Left ventricle myocardium superior (tissue), 1 donor: ENCODE results near the gene PSD4. TPM values are rescaled to one million over a fixed set of nuclear protein-coding genes. Genes with fewer than 3 reads are reported as not detected.

Experiments used
- ATAC-seq: fragments of 200-7000 bp; cut with Tn5 transposase; one replicate; pipeline ENCODE4 v1.9.1; 2020; ENCODE audit warnings: mild to moderate bottlenecking, moderate library complexity
- DNase-seq: peaks from one replicate; pipeline ENCODE4 v3.0.0-alpha.2; 2020
- intact Hi-C: fragments of 100-400 bp; cut with micrococcal nuclease; formaldehyde crosslinking; loops from one replicate; pipeline ENCODE4 v1.11.0; 2022
- total RNA-seq: library from RNA; stranded (reverse); fragmentation: NEBNext Ultra II Directional; extraction: Animal tissue kit (Norgen Biotek cat#: 25700); gene quantifications from one replicate; pipeline ENCODE4 v1.2.1, GENCODE V29; 2021
- donor health status: DM: no; HTN: yes; CAD: no; lungs with severe emphysema.

PSD4 gene
- total RNA-seq, 1 donor from 2014 or later, result 2.9 TPM

DNA sequence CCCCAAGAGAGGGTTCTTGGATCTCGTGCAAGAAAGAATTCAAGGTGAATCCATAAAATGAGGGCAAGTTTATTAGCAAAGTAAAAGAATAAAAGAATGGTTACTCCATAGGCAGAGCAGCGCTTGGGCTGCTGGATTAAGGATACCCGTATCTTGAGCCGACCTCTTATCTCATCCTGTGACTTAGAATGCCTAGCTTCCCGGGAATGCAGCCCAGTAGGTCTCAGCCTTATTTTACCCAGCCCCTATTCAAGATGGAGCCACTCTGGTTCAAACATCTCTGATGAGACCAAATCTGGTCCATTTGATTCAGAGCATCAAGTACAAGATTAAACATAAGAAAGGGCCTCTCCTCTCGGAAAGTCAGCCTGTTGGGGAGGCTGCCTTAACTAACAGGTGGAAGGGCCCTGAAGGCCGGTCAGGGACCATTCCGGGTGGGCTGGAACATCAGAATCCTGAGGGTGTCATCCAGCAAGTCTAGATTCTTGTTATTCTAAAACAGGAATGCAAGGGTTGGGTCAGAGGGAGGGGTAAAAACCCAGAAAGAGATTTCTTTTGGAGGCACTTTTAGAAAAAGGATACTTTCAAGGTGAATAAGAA lies 5.8 kb downstream of the PSD4 start:
- intact Hi-C loops, result no loop called here
- ATAC-seq (no peak), DNase-seq (no peak)

DNA sequence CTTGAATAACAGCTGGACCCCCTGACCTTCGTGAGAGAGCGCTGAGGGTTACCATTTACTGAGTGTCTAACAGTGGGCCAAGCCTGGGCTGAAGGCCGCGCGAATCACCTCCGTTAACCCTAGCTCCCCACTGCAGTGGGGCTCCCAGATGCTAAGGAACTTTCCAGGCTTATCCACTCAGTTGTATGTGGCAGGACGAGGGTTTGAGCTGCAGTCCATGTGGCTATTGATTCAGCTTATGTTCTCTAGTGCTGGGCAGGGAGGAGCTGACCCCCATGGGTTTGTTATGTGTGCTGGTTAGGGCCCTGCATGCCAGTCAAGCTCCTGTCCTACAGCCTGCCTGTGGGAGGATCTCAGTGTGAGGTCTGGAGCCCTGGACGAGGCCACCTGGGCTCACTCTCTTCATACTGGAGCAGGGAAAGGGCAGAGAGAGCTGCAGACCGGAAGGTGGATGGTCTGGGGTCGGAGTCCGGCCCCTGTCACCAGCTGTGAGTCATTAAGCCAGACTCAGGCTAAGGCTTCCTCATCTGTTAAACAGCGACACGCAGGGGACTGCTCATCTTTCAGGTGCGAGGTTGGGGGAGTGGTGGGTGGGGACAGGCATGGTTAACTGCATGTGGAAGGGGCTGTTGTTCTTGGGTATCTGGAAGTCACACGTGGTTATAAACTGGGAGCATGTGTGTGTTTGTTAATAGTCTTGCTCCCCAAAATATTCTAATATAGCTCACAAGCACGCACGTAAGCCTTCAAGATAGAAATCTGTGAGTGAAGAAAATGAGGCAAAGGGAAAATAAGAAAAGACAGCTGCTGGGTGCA lies 6.6 kb downstream of the PSD4 start:
- intact Hi-C loops, result no loop called here
- no peak for DNase-seq

DNA sequence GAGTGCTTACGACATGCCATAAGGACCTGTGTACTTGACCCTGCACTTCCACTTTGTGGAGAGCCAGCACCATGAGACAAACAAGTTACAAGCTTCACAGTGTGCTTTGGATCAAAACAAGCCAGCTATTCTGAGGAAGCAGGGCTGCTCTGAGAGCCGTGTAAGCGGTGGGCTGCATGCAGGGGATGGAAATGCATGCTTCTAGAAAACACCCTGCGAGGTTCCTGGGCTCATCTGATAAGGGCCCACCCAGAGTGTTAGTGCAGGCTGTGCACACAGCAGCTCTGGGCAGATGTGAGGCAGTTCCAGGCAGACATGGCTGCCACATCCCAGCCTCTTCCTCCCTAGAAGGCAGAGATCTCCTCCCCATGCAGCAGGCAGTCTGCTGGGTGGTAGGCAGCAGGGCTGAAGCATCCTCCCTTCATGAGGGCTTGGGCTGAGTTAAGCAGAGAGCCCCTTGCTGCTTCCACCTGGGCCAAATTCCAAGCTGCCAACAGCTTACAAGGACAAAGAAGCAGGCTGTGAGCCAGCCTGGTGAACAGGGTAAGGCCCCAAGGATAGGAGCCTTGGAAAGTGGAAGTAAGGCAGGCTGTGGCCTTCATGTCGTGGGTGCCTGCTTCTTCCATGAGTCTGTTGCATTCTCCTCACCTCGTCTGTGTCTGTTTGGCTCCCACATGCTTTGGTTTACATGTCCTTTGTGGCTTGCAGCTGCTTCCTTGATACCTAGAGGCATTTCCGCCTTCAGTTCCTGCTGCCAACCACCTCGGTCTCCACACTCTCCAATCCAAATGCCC lies 7.7 kb downstream of the PSD4 start:
- no peak for DNase-seq
- peak; percentile 14 for ATAC-seq
- intact Hi-C loops, result no loop called here

More for the DNA sequence above, 6.6 kb downstream of the PSD4 start:
- no peak for ATAC-seq

DNA sequence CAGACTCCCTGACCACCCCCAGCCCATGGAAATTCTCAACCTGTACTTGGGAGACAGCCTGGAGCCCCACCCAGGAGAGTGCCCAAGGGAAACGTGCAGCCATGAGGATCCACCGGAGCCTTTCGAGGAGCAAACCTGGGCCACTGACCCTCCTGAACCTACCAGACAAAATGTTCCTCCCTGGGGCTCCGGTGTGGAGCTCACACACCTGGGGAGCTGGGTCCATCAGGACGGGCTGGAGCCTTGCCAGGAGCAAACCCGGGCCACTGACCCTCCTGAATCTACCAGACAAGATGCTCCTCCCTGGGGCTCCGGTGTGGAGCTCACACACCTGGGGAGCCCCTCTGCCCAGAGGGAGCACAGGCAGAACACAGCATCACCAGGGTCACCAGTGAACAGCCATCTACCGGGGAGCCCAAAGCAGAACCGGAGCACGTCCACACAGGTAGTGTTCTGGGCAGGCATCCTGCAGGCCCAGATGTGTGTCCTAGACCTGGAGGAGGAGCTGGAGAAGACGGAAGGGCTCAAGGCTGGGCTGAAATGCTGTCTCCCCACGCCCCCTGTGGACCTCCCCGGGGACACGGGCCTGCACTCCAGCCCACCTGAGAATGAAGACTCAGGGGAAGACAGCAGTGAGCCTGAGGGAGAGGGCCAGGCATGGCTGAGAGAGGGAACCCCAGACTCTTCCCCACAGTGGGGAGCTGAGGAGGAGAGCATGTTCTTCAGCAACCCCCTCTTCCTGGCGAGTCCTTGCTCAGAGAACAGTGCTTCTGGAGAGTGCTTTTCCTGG lies 8.9 kb downstream of the PSD4 start:
- DNase-seq (no peak), ATAC-seq (no peak)
- intact Hi-C loops, result no loop called here

DNA sequence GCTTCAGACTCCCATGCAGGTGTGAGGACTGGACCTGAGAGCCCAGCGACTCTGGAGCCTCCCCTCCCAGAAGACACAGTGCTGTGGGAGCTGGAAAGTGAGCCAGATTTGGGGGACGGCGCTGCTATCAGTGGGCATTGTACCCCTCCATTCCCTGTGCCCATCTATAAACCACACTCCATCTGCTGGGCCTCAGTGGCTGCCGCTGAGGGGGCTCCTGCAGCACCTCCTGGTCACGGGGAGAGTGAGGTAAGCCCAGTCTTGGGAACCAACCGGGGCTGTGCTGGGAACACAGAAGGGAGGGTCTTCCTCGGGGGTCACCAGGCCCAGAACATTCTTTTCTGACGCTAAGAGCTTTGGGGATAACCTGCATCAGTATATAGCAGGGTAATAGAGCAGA lies 9.5 kb downstream of the PSD4 start:
- intact Hi-C loops, result no loop called here
- DNase-seq (no peak), ATAC-seq (no peak)

DNA sequence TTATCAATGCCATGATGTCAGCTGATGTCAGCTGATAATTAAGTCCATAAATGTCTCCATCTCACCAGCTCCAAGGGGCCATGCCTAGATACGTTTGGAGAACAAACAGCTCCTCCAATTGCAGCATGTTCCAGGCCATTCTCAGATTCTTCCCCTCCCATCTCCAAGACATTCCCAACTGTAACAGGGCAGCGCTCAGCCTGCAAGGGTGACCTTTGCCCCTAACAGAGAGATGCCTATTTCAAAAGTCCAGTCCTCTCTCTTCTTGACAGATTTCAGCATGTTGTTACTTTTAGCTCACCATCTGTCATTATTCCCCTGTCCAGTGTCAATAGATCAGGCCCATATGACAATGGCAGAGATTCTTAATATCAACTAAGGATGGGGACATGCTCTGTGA lies 9.9 kb downstream of the PSD4 start:
- intact Hi-C loops, result no loop called here
- no peak for ATAC-seq
- DNase-seq, result no peak

DNA sequence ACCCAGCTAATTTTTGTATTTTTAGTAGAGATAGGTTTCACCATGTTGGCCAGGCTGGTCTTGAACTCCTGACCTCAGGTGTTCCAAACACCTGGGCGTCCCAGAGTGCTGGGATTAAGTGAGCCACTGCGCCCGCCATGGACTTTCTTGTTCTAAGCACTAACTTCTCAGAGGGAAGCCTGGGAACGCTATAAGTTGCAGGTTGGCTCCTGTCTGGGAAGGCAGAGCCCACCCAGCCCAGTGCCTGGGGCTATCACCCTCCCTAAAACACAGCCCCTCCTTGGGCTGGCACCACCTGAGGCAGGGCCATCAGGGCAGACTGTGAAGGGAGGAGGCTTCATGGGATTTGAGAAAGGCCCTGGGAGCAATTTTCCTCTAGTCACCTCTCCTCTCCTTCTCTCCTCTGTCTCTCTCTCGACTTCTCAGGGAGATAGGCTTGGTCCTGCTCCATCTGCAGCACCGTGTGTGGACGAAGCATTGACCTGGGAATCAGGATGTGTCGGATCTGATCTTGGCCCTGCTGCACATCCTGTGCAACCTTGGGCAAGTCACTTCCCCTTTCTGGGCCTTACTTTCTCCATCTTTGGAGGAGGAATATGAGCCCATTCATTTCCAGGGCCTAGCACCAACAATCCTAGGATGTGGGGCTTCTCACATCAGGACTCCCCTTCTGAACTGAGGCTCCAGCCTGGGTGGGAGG lies 10.9 kb downstream of the PSD4 start:
- intact Hi-C loops, result no loop called here
- ATAC-seq (no peak), DNase-seq (no peak)

DNA sequence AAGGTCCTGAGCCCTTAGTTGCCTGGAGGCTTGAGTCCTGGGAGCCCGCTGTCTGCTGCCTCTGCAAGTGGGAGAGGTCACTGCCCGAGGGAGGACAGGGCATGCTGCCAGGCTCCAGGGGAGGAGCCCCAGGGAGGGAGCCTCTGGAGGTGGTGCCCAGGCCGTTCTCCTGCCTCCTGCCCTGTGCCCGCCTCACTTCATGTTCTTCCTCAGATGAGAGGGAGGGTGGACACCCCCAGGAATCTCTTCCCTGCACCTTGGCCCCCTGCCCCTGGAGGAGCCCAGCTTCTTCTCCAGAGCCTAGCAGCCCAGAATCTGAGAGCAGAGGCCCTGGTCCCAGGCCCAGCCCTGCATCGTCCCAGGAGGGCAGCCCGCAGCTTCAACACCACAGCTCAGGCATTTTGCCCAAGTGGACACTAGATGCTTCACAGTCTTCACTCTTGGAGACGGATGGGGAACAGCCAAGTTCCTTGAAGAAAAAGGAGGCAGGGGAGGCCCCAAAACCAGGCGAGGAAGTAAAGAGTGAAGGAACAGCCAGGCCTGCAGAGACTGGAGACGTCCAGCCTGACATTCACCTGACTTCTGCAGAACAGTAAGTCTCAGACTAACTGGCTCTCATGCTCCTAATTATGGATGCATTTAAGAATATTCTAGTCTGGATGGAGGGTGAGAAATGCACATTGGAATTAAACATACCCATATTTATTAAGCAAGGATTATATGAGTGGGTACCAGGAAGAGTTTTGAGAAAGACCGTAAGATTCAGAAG lies 12.1 kb downstream of the PSD4 start:
- peak; percentile 68 for ATAC-seq
- peak; percentile 51 for DNase-seq
- intact Hi-C loops, result no loop called here

DNA sequence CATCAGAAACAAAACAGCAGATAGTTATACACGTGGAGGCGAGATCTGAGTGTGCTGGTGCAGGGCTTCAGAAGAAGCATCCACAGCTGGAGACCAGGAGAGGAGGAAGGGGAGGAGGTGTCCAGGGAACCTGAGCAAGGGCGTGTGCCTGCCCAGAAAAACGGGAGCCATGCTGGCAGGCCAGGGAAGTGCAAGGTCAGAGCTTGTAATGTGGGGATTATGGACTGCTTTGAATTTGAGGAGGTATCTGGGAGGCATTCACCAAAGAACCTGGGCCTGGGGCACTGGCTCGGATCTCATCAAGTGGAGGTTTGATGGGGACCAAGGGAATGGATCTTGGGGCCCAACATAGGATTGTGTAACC lies 12.6 kb downstream of the PSD4 start:
- intact Hi-C loops, result no loop called here
- ATAC-seq (no peak), DNase-seq (no peak)

DNA sequence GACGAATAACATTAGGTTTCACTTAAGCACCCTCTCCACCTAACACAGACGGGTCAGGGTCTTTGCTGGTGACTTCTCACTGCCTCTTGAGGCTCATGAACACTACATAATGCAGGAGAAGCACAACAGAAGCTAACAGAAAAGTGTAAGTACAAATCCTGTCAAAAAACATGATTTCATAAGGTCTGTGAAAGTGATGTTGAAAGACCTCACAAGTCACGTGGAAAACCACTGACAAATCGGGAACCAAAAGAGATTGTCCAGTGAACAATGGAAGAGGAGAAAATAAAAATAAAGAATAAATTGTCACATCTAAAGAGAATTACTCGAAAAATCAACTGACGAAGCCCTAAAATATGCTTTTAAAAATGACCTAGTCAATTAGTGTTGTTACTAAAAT lies 14.0 kb downstream of the PSD4 start:
- no peak for ATAC-seq
- no peak for DNase-seq
- intact Hi-C loops, result no loop called here

DNA sequence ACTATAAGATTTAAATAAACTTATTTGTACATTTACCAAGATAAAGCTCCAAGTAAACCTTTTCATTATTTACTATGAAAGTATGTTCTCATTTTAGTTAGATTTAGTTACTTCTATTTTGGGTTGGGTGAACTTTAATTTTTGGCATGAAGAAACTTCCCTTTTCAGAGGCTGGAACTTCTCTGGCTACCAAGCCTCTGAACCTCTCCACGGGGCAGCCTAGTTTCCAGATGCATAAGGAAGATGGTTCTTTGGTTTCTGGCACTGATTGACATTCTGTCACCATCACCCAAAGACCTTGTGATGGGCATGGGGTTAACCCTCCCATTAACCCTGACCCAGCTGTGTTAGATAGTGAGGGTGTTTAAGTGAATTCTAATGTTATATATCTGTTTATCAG lies 17.1 kb downstream of the PSD4 start:
- ATAC-seq (no peak), DNase-seq (no peak)
- intact Hi-C loops, result no loop called here

DNA sequence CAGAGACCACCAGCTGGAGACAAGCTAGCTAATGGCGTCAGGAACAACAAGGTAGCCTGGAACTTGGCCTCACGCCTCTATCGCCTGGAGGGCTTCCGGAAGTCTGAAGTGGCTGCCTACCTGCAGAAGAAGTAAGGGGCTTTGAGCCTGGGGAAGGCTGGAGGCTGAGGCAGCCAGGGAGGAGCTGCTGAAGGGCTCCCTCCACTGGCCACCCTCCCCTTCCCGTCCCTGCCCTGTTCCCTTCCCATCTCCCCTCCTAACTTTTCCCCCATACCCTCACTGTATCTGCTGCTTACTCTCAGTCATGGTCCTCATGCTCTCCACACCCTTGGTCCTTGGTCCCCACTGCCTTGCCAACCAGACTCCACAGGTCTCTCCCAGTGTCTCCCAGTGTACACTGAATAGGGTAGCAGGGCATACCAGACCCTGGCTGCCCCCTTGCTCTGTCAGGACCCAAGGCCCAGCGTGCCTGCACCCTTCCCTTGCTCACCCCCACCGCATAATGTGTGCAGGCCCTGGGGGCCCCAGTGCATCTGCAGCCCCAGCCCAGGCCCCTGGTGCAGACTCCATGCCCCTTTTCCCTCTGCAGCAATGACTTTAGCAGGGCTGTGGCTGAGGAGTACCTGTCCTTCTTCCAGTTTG lies 18.8 kb downstream of the PSD4 start:
- intact Hi-C loops, result no loop called here
- no peak for DNase-seq
- no peak for ATAC-seq

DNA sequence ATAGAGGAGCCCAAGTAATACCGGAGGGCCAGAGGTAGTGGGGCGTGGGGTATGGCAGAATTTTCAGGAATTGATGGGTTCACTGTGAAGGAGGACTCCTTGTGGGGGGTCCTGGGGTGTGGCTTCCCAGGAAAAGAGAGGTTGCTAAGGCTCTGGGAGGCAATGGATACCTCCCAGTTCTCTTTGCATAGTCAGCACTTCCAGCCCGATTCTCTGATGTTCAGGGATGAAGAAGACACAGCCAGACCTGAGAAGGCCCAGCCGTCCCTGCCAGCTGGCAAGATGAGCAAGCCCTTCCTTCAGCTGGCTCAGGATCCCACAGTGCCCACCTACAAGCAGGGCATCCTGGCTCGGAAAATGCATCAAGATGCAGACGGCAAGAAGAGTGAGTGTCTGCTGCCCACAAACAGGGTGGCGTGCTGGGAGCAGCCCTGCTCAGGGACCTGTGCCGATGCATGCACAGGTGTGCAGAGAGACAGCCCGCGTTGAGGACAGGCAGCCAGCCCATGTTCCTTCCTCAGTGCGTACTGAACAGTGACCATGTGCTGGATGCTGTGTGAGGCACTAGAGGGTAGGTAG lies 22.2 kb downstream of the PSD4 start:
- DNase-seq, result no peak
- intact Hi-C loops, result no loop called here
- no peak for ATAC-seq

DNA sequence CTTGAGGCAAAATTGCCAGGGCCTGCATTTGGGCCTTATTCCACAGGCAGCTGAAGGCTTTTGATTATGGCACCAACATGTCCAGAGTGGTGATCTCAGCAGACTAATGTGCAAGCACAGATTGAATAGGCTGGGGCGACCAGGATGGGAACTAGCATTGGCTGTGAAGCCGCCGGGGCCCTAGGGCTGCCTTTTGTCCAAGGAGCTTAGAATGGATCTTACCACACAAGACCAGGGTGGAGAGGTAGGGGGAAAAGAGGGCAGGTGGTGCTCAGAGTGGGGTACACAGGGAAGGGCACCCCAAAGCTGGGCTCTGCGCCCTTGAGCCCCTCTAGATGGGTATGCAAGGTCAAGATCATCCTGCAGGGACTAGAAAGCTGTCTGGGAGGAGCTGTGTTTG lies 23.1 kb downstream of the PSD4 start:
- intact Hi-C loops, result no loop called here
- no peak for DNase-seq
- no peak for ATAC-seq

DNA sequence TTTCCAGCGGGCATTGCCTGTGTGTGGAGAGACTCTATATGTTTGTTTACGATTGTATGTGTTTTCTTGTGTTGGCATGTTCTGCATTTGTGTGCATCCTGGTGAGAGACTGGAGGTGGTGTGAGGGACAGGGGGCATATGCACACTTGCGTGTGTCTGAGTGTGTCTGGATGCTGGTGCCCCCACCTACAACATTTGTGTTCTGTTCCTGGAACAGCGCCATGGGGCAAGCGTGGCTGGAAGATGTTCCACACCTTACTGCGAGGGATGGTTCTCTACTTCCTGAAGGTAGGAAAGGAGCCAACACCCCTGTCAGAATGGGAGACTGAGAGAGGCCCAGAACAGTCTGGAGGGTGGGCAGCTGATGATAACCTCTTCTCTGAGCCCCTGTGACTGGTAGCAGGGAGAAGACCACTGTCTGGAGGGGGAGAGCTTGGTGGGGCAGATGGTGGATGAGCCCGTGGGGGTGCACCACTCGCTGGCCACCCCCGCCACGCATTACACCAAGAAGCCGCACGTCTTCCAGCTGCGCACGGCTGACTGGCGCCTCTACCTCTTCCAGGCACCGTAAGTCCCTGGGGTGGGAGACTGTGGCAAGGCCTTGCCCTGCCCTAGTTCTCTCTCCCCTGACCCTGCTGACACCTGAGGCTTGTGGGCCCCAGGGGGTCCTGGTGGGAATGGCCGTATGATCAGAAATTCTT lies 23.7 kb downstream of the PSD4 start:
- no peak for ATAC-seq
- intact Hi-C loops, result no loop called here
- DNase-seq, result no peak

DNA sequence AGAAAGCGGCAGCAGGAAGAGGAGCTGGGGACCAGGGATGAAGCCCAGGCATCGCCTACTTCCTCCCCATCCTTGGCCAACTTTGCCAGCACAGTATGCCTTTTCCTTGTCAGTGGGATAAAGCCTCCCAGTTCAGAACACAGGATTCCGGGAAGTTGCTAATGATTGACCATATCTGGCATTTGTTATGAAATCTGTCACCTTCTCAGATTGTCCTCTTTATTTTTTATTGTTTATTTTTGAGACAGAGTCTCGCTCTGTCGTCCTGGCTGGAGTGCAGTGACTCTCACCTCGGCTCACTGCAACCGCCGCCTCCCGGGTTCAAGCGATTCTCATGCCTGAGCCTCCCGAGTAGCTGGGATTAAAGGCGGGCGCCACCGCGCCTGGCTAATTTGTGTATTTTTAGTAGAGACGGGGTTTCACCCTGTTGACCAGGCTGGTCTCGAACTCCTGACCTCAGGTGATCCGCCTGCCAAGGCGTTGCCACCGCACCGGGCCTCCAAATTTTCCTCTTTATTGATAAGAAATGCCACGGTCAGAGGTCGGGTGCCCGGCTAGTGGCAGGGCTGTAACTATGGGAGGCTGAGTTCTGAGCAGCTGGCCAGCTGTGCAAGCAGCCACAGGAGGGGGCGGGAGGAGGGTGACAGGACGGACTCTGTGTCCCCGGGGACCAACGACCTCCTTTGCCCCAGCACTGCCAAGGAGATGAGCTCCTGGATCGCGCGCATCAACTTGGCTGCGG lies 24.4 kb downstream of the PSD4 start:
- ATAC-seq (no peak), DNase-seq (no peak)
- intact Hi-C loops, result no loop called here
